K562 (cell line): Measurements from ENCODE around the gene PTPN7. TPM values are rescaled to one million over a fixed set of nuclear protein-coding genes. Genes with fewer than 3 reads are reported as not detected.

ENCODE experiments used
- ARID2 ChIP-seq: fragments of 450-650 bp; IDR thresholded peaks from 2 replicates; pipeline ENCODE4 v1.6.1; 2017; ENCODE audit warnings: antibody characterized with exemption, mild to moderate bottlenecking
- ELF4 ChIP-seq: fragments of 450-650 bp; formaldehyde crosslinking; IDR thresholded peaks from 2 replicates; pipeline ENCODE4 v1.4.0; 2022; ENCODE audit warnings: missing genetic modification characterization
- HDAC1 ChIP-seq, 2 experiments: fragments of 450-650 bp; IDR thresholded peaks; 2 replicates each; pipeline ENCODE4 v1.6.1; 2016 to 2017; ENCODE audit warnings: inconsistent platforms in 1 of 2, mild to moderate bottlenecking in 1 of 2, moderate library complexity in 1 of 2
- HMGN3 ChIP-seq: IDR thresholded peaks from 2 replicates; pipeline ENCODE4 v1.6.1; 2011; ENCODE audit warnings: borderline replicate concordance, low read depth, mild to moderate bottlenecking, mixed read lengths, low read length; ENCODE audit not compliant: insufficient read length; ENCODE audit errors: extremely low read depth
- MCM7 ChIP-seq, 2 experiments: fragments of 450-650 bp; IDR thresholded peaks; 2 replicates each; pipeline ENCODE4 v1.6.1; 2016 to 2018
- SFPQ ChIP-seq: fragments of 200-400 bp; formaldehyde crosslinking; IDR thresholded peaks from 2 replicates; pipeline ENCODE4 v1.6.1; 2017; ENCODE audit warnings: mild to moderate bottlenecking, low read depth, low read length, moderate library complexity
- SMAD2 ChIP-seq: fragments of 150-350 bp; IDR thresholded peaks from 2 replicates; pipeline ENCODE4 v1.6.1; 2014; ENCODE audit warnings: low read depth, mild to moderate bottlenecking, low read length
- SNAPC5 ChIP-seq: fragments of 250-450 bp; sonication (Bioruptor Pico); IDR thresholded peaks from 2 replicates; pipeline ENCODE4 v1.8.0; 2021; ENCODE audit warnings: moderate library complexity, mild to moderate bottlenecking, inconsistent platforms
- SNRNP70 ChIP-seq: fragments of 200-400 bp; formaldehyde crosslinking; optimal IDR thresholded peaks from 2 replicates; pipeline ENCODE3; 2017; ENCODE audit warnings: low read depth, low read length
- SRSF9 ChIP-seq: fragments of 200-400 bp; formaldehyde crosslinking; IDR thresholded peaks from 2 replicates; pipeline ENCODE4 v1.6.1; 2017; ENCODE audit warnings: low read depth, low read length, borderline replicate concordance
- ZNF316 ChIP-seq: fragments of 450-650 bp; IDR thresholded peaks from 2 replicates; pipeline ENCODE4 v1.6.1; 2016
- ZNF589 ChIP-seq: fragments of 200-800 bp; sonication (Bioruptor generic); IDR thresholded peaks from 2 replicates; pipeline ENCODE4 v1.6.1; 2016; ENCODE audit warnings: low read depth, missing genetic modification characterization, missing compliant biosample characterization
- ZSCAN32 ChIP-seq: fragments of 450-650 bp; formaldehyde crosslinking; IDR thresholded peaks from 2 replicates; pipeline ENCODE4 v1.4.0; 2020; ENCODE audit warnings: mild to moderate bottlenecking, moderate library complexity
- polyA plus RNA-seq, 8 experiments: library from polyadenylated mRNA; depleted of rRNA in 4 of 8; stranded (reverse) in 5 of 8; unstranded in 3 of 8; fragments of >200 nt; fragmentation: Nextera tagmentation in 2 of 8; fragmentation: Illumina TruSeq in 1 of 8; extraction: Ambion mirVana in 2 of 8; extraction: Trizol in 1 of 8; gene quantifications; 2 replicates each; pipeline versions ENCODE4 v1.2.1 to v1.2.3, GENCODE V29; 2011 to 2014; ENCODE audit warnings: inconsistent platforms in 1 of 8, missing spikeins in 1 of 8
- total RNA-seq, 7 experiments: library from RNA; depleted of rRNA in 6 of 7; stranded (reverse); fragments of >200 nt in 6 of 7; fragmentation: Illumina TruSeq in 2 of 7; extraction: Trizol in 2 of 7; gene quantifications; 2 replicates each; pipeline versions ENCODE4 v1.2.1 to v1.2.3, GENCODE V29; 2011 to 2021; ENCODE audit warnings: low replicate concordance in 1 of 7
- TF ChIP-seq, protein P1 (sequence below), 2 experiments: fragments of 450-650 bp; formaldehyde crosslinking in 1 of 2; IDR thresholded peaks; 2 replicates each; pipeline versions ENCODE4 v1.4.0 to v1.6.1; 2014 to 2020; ENCODE audit warnings: mild to moderate bottlenecking in 2 of 2, borderline replicate concordance in 1 of 2, low read depth in 1 of 2
- TF ChIP-seq, protein P2 (sequence below): fragments of 450-650 bp; IDR thresholded peaks from 2 replicates; pipeline ENCODE4 v1.7.0; 2016; ENCODE audit warnings: borderline replicate concordance

Gene PTPN7
- total and polyA plus RNA-seq, 9 of the 15 experiments (the other 6 are each of a cell fraction or from before 2014, with no cell fraction given): 18.7 to 144 (median 120) TPM

- TF ChIP-seq, protein P1, sequence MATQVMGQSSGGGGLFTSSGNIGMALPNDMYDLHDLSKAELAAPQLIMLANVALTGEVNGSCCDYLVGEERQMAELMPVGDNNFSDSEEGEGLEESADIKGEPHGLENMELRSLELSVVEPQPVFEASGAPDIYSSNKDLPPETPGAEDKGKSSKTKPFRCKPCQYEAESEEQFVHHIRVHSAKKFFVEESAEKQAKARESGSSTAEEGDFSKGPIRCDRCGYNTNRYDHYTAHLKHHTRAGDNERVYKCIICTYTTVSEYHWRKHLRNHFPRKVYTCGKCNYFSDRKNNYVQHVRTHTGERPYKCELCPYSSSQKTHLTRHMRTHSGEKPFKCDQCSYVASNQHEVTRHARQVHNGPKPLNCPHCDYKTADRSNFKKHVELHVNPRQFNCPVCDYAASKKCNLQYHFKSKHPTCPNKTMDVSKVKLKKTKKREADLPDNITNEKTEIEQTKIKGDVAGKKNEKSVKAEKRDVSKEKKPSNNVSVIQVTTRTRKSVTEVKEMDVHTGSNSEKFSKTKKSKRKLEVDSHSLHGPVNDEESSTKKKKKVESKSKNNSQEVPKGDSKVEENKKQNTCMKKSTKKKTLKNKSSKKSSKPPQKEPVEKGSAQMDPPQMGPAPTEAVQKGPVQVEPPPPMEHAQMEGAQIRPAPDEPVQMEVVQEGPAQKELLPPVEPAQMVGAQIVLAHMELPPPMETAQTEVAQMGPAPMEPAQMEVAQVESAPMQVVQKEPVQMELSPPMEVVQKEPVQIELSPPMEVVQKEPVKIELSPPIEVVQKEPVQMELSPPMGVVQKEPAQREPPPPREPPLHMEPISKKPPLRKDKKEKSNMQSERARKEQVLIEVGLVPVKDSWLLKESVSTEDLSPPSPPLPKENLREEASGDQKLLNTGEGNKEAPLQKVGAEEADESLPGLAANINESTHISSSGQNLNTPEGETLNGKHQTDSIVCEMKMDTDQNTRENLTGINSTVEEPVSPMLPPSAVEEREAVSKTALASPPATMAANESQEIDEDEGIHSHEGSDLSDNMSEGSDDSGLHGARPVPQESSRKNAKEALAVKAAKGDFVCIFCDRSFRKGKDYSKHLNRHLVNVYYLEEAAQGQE (IDR thresholded peaks at IDR 0.05; ENCODE audit: borderline replicate concordance): peak; percentile 14; the same call in 1 of the 2 replicates
- TF ChIP-seq, protein P1 (CRISPR knock-in tag; IDR thresholded peaks at IDR 0.05; ENCODE audit: low read depth): no peak
- TF ChIP-seq, protein P2, sequence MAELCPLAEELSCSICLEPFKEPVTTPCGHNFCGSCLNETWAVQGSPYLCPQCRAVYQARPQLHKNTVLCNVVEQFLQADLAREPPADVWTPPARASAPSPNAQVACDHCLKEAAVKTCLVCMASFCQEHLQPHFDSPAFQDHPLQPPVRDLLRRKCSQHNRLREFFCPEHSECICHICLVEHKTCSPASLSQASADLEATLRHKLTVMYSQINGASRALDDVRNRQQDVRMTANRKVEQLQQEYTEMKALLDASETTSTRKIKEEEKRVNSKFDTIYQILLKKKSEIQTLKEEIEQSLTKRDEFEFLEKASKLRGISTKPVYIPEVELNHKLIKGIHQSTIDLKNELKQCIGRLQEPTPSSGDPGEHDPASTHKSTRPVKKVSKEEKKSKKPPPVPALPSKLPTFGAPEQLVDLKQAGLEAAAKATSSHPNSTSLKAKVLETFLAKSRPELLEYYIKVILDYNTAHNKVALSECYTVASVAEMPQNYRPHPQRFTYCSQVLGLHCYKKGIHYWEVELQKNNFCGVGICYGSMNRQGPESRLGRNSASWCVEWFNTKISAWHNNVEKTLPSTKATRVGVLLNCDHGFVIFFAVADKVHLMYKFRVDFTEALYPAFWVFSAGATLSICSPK: no peak
- TF ChIP-seq SFPQ: no peak
- TF ChIP-seq ZSCAN32 (CRISPR knock-in tag): no peak
- no peak for TF ChIP-seq MCM7 (IDR thresholded peaks at IDR 0.05)
- no peak for TF ChIP-seq SRSF9
- TF ChIP-seq SNRNP70: no peak
- TF ChIP-seq SMAD2: no peak
- no peak for TF ChIP-seq ZNF589 (CRISPR knock-in tag)
- no peak for TF ChIP-seq SNAPC5
- no peak for TF ChIP-seq ELF4 (CRISPR knock-in tag)
- no peak for TF ChIP-seq ARID2
- TF ChIP-seq HDAC1 (IDR thresholded peaks at IDR 0.05): peak in 1 of 2 experiments; percentile 62; a peak in 2 of 4 replicates
- peak; percentile 52 for TF ChIP-seq ZNF316
- no peak for TF ChIP-seq HMGN3
Measured at GRCh38 chr1:202165942-202166843, 5.8 kb upstream of the PTPN7 start (continued).
